ENCODE data around the gene ZBTB2.
"Not testable (repeated sequence)": the region's sequence is repeated elsewhere in the genome, so short reads cannot be mapped to it uniquely, and the experiment has no call there.

GRCh38 chr6:151342750-151343149, 48.6 kb downstream of the ZBTB2 start:
- TF ChIP-seq CTCF (IDR thresholded peaks at IDR 0.05; ENCODE audit: borderline replicate concordance, extremely low read depth, low read length, poor library complexity, severe bottlenecking); EZH2 (IDR thresholded peaks at IDR 0.05; ENCODE audit: borderline replicate concordance, low read depth, low read length, severe bottlenecking): not testable (repeated sequence)
